Osteocyte (in vitro differentiated cells): Measurements from ENCODE around the gene TNFRSF1B. TPM values are rescaled to one million over a fixed set of nuclear protein-coding genes. Genes with fewer than 3 reads are reported as not detected.

Experiments used
- DNase-seq: peaks from one replicate; pipeline ENCODE4 v3.0.0; 2021; ENCODE audit warnings: mixed read lengths; ENCODE audit not compliant: unreplicated experiment; ENCODE audit errors: extremely low spot score
- H3K27ac Mint-ChIP-seq: one replicate; pipeline ENCODE4 v1.8.0; 2021; ENCODE audit warnings: mild to moderate bottlenecking, mixed read lengths; ENCODE audit not compliant: unreplicated experiment
- H3K27me3 Mint-ChIP-seq: one replicate; pipeline ENCODE4 v1.8.0; 2021; ENCODE audit warnings: mixed read lengths; ENCODE audit not compliant: unreplicated experiment
- H3K36me3 Mint-ChIP-seq: one replicate; pipeline ENCODE4 v1.8.0; 2021; ENCODE audit warnings: mixed read lengths; ENCODE audit not compliant: unreplicated experiment
- H3K4me1 Mint-ChIP-seq: one replicate; pipeline ENCODE4 v1.8.0; 2021; ENCODE audit warnings: mixed read lengths; ENCODE audit not compliant: unreplicated experiment
- H3K4me3 Mint-ChIP-seq: one replicate; pipeline ENCODE4 v1.8.0; 2021; ENCODE audit warnings: mild to moderate bottlenecking, moderate library complexity, mixed read lengths; ENCODE audit not compliant: unreplicated experiment
- H3K9me3 Mint-ChIP-seq: one replicate; pipeline ENCODE4 v1.8.0; 2021; ENCODE audit warnings: mixed read lengths; ENCODE audit not compliant: unreplicated experiment
- CTCF ChIP-seq: fragments of 200-600 bp; sonication (generic); IDR thresholded peaks from 2 replicates; pipeline ENCODE4 v1.5.0; 2021; ENCODE audit warnings: antibody characterized with exemption, mild to moderate bottlenecking, moderate library complexity
- total RNA-seq: library from RNA; stranded (reverse); gene quantifications from 2 replicates; pipeline ENCODE4 v1.2.1, GENCODE V29; 2021

Gene TNFRSF1B
- total RNA-seq, 1 donor from 2014 or later = 7.4 TPM

GRCh38 chr1:12142141-12142823 is 24.5 kb upstream of the TNFRSF1B start:
- H3K27ac Mint-ChIP-seq = no peak overlapping the region
- no peaks in the 10 kb centered on the region for H3K9me3 Mint-ChIP-seq
- H3K27me3 Mint-ChIP-seq = no peaks in the 10 kb centered on the region
- TF ChIP-seq CTCF = no peak
- no peak overlapping the region for H3K4me3 Mint-ChIP-seq
- peaks cover 32% of the 10 kb centered on the region for H3K4me1 Mint-ChIP-seq
- no peak for DNase-seq
- no peaks in the 10 kb centered on the region for H3K36me3 Mint-ChIP-seq

GRCh38 chr1:12142891-12143630 is 23.7 kb upstream of the TNFRSF1B start:
- DNase-seq = no peak
- Mint-ChIP-seq H3K4me1 (peaks cover 33% of the 10 kb centered on the region), H3K27me3 (no peaks in the 10 kb centered on the region), H3K4me3 (no peak overlapping the region), H3K9me3 (no peaks in the 10 kb centered on the region), H3K27ac (peak overlapping the region; percentile 66), H3K36me3 (no peaks in the 10 kb centered on the region)
- TF ChIP-seq CTCF = no peak

GRCh38 chr1:12143631-12144155 is 23.1 kb upstream of the TNFRSF1B start:
- peak; percentile 89 for DNase-seq
- no peaks in the 10 kb centered on the region for H3K9me3 Mint-ChIP-seq
- peaks cover 33% of the 10 kb centered on the region for H3K4me1 Mint-ChIP-seq
- no peaks in the 10 kb centered on the region for H3K27me3 Mint-ChIP-seq
- H3K27ac Mint-ChIP-seq = peak overlapping the region; percentile 66
- no peak overlapping the region for H3K4me3 Mint-ChIP-seq
- H3K36me3 Mint-ChIP-seq = no peaks in the 10 kb centered on the region
- TF ChIP-seq CTCF = no peak

- Mint-ChIP-seq H3K27ac (peak overlapping the region; percentile 66), H3K4me3 (no peak overlapping the region), H3K9me3 (no peaks in the 10 kb centered on the region), H3K27me3 (no peaks in the 10 kb centered on the region), H3K36me3 (no peaks in the 10 kb centered on the region), H3K4me1 (peaks cover 30% of the 10 kb centered on the region)
- DNase-seq = no peak
- no peak for TF ChIP-seq CTCF
Observed at GRCh38 chr1:12144236-12144635, 22.6 kb upstream of the TNFRSF1B start.

GRCh38 chr1:12144969-12145368 is 21.8 kb upstream of the TNFRSF1B start:
- peak overlapping the region; percentile 46 for H3K27ac Mint-ChIP-seq
- peaks cover 24% of the 10 kb centered on the region for H3K4me1 Mint-ChIP-seq
- TF ChIP-seq CTCF = no peak
- H3K27me3 Mint-ChIP-seq = no peaks in the 10 kb centered on the region
- DNase-seq = no peak
- peaks cover 1% of the 10 kb centered on the region for H3K36me3 Mint-ChIP-seq
- no peak overlapping the region for H3K4me3 Mint-ChIP-seq
- H3K9me3 Mint-ChIP-seq = peaks cover 6% of the 10 kb centered on the region
